GM19455 (cell line): Measurements from ENCODE around the gene UBE3D.

Experiments
- ATAC-seq: cut with Tn5 transposase; IDR thresholded peaks from one replicate; pipeline ENCODE4 v1.9.1; 2021; ENCODE audit not compliant: unreplicated experiment

UBE3D gene

DNA sequence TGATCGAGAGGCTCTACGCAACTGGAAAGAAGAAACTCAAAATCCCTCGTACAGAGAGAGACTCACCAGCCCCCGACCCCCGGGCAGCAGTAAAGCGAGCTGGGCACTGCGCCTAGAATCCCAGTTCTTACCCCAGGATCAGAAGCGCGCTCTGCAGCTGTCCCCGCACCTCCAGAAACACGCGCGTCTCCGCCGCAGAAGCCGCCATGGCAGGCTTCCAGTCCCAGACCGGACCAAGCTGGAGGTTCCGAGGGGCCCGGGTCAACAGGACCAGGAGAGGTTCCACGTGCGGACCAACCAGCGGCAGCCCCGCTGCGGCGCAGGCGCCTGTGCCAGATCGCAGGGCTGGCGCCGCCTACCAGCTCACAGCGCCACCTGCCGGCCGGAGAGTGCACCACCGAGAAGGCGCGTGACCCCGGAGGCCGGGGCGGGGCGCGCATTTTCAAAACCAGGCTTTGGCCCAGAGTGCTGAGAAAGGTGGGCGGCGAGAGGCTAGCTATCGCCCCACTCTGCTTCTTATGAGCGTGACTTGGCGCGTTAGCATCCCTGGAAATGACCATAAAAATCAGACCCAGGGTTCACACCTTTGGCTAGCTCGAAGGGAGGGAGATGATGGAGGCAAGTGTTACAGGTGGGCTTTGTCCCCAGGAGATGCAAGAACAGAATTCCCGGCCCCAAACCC, at the start of gene UBE3D:
Gene UBE3D (minus strand): TSS at position 331 of the 682 bp plus-strand sequence. CDS start 123 bp downstream, at position 208.
- peak; percentile 63 for ATAC-seq

DNA sequence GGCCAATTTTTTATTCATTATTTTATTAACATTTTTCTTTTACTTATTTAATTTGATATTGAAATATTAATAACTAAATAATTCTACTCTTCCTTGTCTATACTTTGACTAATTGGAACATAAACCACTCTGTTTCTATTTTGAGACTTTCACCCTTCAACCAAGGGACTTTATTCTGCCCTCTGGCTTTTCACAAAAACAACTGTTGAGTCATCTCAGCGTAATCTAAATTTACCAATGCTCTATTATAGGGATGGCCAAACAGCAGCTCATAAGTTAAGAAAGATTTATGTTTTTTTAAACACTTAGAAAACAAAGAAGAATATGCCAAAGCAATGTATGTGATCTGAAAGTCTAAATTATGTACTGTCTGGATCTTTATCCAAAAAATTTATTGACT, 48.5 kb upstream of the UBE3D start:
- ATAC-seq = no peak

DNA sequence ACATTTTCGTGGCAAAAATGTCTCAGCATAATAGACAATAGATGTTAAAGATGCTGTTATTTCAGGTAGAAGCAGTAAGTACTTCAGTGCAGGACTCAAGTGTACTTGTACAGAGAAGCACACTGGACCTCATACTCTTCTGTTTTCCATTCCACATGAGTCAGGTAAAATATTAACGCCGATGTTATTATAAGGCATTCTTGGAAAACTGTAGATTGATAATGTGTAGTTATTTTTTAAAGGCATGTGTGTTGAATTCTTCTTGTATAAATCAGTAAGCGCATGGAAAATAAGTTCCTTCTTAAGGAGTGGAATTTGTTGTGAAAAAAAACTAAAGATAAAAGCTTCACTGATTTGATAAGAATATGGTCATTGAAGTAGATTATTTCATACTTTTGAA, 47.6 kb upstream of the UBE3D start:
- ATAC-seq = no peak

DNA sequence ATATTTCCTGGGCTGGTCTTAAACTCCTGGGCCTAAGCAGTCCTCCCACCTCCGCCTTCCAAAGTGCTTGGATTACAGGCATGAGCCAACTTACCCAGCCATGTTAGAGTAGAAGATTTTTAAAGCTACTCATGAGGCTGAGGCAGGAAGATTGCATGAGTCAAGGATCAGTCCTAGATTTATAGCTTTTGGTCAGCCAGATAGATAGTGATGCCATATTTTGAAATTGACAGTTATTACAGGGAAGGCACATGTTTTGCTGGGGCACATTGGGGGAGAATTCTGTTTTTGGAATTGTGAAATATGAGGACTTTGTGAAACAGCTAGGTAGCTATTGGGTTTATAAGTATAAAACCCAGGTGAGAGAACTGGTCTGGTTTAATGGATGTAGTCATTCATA, 42.7 kb upstream of the UBE3D start:
- ATAC-seq = no peak

DNA sequence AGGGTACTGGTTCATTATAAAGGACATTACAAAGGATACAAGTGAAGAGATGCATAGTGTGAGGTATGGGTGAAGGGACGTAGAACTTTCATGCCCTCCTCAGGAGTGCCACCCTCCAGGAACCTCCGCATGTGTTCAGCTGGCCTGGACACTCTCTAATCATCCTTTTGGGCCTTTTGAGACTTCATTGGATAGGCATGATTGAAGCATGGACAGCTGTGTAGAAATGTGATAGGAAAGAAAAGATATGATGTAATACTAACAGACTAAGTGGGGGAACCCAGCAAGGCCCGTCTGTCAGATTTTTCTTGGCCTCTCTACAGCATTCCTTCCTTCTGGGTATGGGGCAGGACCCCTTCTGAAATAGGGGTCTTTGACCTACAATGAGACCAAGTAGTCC, 32.9 kb upstream of the UBE3D start:
- ATAC-seq = no peak

DNA sequence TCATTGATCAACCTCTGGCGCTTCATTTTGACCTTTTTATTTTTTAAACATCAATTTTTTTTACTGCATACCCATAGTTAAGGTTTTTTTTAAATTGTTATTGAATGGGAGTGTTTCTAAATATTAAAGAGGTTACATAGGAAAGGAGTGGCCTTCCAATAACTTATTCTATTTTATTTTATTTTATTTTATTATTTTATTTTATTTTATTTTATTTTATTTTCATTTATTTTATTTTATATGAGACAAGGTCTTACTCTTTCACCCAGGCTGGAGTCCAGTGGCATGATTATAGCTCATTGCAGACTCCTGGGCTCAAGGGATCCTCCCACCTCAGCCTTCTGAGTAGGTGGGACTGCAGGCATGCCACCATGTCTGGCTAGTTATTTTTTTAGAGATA, 32.0 kb upstream of the UBE3D start:
- ATAC-seq = no peak

- no peak for ATAC-seq
Observed at GRCh38 chr6:83097204-83097603, 31.6 kb upstream of the UBE3D start.

DNA sequence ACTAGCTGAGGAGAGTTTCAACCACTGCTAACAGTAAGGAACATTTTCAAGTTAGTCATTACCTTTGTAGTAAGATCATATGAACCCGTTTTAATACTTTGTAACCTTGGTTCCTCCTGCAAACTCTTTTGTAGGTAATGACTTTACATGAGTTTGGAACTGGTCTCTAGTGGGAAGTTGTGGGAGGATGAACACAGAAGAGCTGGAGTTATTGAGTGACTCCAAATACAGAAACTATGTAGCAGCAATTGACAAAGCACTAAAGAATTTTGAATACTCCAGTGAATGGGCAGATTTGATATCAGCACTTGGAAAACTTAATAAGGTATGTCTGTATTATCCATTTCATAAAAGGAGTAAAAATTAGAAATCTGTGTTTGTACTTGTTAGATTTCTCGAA, 31.1 kb upstream of the UBE3D start:
- no peak for ATAC-seq

- ATAC-seq = no peak
Observed at GRCh38 chr6:83092756-83093399, 27.2 kb upstream of the UBE3D start.

GRCh38 chr6:83086751-83087150, 21.1 kb upstream of the UBE3D start:
- peak; percentile 99 for ATAC-seq

GRCh38 chr6:83083476-83083875, 17.8 kb upstream of the UBE3D start:
- no peak for ATAC-seq

DNA sequence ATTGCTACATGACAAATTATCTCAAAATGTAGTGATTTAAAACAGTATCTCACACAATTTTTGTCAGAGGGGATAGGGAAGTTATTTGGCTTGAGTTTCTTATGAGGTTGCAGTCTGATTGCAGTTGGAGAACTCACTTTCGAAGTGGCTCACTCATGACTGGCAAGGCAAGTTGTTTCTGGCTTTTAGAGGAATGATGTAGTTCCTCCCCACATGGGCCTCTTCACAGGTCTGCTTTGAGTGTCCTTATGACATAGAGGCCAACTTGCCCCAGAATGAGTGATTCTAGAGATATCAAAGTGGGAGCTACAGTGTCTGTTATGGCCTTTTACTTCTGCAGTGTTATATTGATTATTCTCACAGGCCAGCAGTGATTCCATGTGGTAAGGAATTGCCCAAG, 8.0 kb upstream of the UBE3D start:
- no peak for ATAC-seq

GRCh38 chr6:83072726-83073125, 7.1 kb upstream of the UBE3D start:
- ATAC-seq = no peak

GRCh38 chr6:83071707-83072106, 6.1 kb upstream of the UBE3D start:
- no peak for ATAC-seq

GRCh38 chr6:83071023-83071422, 5.4 kb upstream of the UBE3D start:
- peak; percentile 57 for ATAC-seq

GRCh38 chr6:83069633-83070032, 4.0 kb upstream of the UBE3D start:
- no peak for ATAC-seq

GRCh38 chr6:83068616-83069015, 3.0 kb upstream of the UBE3D start:
- no peak for ATAC-seq

GRCh38 chr6:83067448-83068439, 2.1 kb upstream of the UBE3D start, which contains the start of gene DOP1A:
Gene DOP1A (plus strand): TSS chr6:83067671. CDS start chr6:83096978, 29,307 bp downstream.
- ATAC-seq = peak; percentile 81

DNA sequence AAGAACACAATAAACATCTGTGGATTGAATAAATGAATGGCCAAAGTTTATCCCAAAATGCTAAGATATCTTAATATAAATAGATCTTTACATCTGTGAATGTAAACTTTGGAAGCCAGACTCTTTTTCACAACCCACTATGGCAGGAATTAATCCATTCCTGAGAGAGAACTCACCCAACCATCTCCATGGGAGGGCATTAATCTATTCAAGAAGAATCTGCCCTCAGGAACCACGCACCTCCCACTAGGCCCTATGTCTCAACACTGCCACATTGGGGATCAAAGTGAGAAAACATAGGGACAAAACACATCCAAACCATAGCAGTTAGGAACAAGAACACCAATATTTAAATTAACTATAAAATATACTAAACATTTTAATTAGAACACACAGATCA, 3.4 kb downstream of the UBE3D start:
- ATAC-seq = no peak

DNA sequence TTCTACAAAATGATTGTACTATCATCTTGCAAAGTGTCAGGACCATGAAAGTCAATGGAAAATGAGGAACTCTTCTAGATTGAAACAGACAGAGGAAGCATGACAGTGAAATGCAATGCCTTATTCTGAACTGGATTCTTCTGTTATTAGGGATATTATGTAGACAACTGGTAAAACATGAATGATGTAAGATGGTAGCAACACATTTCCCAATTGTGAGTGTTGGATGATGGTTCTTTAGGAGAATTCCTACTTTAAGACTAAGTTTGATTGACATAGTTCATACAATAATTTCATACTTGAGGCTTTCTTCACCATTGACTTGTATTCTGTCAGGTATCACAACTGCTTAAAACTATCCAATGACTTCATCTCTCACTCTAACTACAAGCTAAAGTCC, 4.5 kb downstream of the UBE3D start:
- ATAC-seq = no peak

DNA sequence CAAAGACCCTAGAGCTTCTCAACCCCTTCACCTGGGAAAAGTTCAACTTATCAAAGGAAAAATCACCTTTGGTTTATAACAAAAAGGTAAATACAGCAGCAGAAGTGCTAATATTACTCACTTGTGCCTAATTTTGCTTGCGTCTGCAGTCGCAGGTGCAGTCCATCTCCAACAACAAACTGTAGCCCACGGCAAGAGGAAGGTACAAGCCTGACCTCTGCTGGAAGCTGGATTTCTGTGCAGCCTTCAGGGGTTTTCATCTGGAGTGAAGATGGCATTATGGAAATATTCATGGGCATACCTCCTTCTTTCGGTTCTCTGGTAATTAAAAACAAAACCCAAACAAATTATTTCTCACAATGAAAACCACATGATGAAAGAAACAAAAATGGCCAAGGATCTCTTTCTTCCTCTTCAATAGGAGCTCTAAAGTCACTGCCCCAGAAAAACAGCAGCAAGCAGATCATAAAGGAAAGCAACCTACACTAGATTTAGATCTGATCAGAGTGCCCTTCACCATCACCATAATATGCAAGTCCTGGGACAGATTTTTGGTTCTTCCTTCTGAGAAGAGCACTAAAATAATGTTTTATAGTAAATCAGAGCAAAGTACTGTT, 7.8 kb downstream of the UBE3D start:
- ATAC-seq = peak; percentile 88
